Vagina (tissue), 2 donors: ENCODE data around the gene VPS39. TPM values are rescaled to one million over a fixed set of nuclear protein-coding genes. Genes with fewer than 3 reads are reported as not detected.

Experiments
- DNase-seq, 2 donors: peaks; one replicate each; pipeline ENCODE4 v3.0.0-alpha.2; 2017; ENCODE audit errors: extremely low spot score in 2 of 2
- H3K27ac ChIP-seq: fragments of 200-600 bp; sonication (generic); one replicate; pipeline ENCODE4 v1.5.1; 2019
- H3K27me3 ChIP-seq: fragments of 200-600 bp; sonication (generic); one replicate; pipeline ENCODE4 v1.5.1; 2019
- H3K36me3 ChIP-seq, 2 donors: fragments of 200-600 bp; sonication (generic); one replicate each; pipeline ENCODE4 v1.5.1; 2017 to 2019
- H3K4me1 ChIP-seq: fragments of 200-600 bp; sonication (generic); one replicate; pipeline ENCODE4 v1.5.1; 2019
- H3K4me3 ChIP-seq, 2 donors: fragments of 200-600 bp; sonication (generic); 1 replicate in 1 of 2; 2 replicates in 1 of 2; pipeline ENCODE4 v1.5.1; 2016 to 2019
- H3K9me3 ChIP-seq: fragments of 200-600 bp; sonication (generic); one replicate; pipeline ENCODE4 v1.5.1; 2019
- CTCF ChIP-seq, 3 experiments: fragments of 450-650 bp in 2 of 3; fragments of 200-600 bp in 1 of 3; sonication (generic) in 1 of 3; IDR thresholded peaks; one replicate each; pipeline ENCODE4 v1.5.1; 2017 to 2019; ENCODE audit warnings: antibody characterized with exemption in 3 of 3, mild to moderate bottlenecking in 2 of 3, moderate library complexity in 2 of 3
- POLR2A ChIP-seq, 2 donors: fragments of 450-650 bp; IDR thresholded peaks; one replicate each; pipeline ENCODE4 v1.6.1; 2017; ENCODE audit warnings: antibody characterized with exemption in 2 of 2, mild to moderate bottlenecking in 2 of 2, moderate library complexity in 2 of 2
- POLR2AphosphoS5 ChIP-seq, 2 donors: sonication (generic); formaldehyde crosslinking; IDR thresholded peaks; one replicate each; pipeline ENCODE4 v1.9.0; 2017; ENCODE audit warnings: antibody characterized with exemption in 2 of 2, mild to moderate bottlenecking in 2 of 2, low read depth in 1 of 2; ENCODE audit not compliant: insufficient read depth in 1 of 2
- intact Hi-C: fragments of 100-400 bp; cut with DNase I; formaldehyde crosslinking; loops from one replicate; pipeline ENCODE4 v1.15.1; 2023
- total RNA-seq: library from RNA; depleted of rRNA; stranded (reverse); fragments of >200 nt; gene quantifications from one replicate; pipeline ENCODE4 v1.2.3, GENCODE V29; 2016

Gene VPS39
- total RNA-seq, 1 donor from 2014 or later, result 85.2 TPM

- H3K4me3 ChIP-seq, result no peak overlapping the region
- H3K27ac ChIP-seq, result no peak overlapping the region
- TF ChIP-seq CTCF (IDR thresholded peaks at IDR 0.05), result no peak
- no peak for TF ChIP-seq POLR2A (IDR thresholded peaks at IDR 0.05)
- no peak for TF ChIP-seq POLR2AphosphoS5 (IDR thresholded peaks at IDR 0.05; ENCODE audit: insufficient read depth in 1 of 2, low read depth in 1 of 2)
- no peak for DNase-seq
- intact Hi-C loops, result no loop called here
- peaks cover 12% of the 10 kb centered on the region for H3K4me1 ChIP-seq
- H3K9me3 ChIP-seq, result no peaks in the 10 kb centered on the region
- H3K27me3 ChIP-seq, result no peaks in the 10 kb centered on the region
- H3K36me3 ChIP-seq, result no peaks in the 10 kb centered on the region
These were observed 60.7 kb downstream of the VPS39 start for GRCh38 chr15:42147431-42147735.

GRCh38 chr15:42146551-42147430, 61.3 kb downstream of the VPS39 start:
- no peak for DNase-seq
- no peak overlapping the region for H3K27ac ChIP-seq
- no peak overlapping the region for H3K4me3 ChIP-seq
- intact Hi-C loops, result no loop called here
- TF ChIP-seq POLR2AphosphoS5 (IDR thresholded peaks at IDR 0.05; ENCODE audit: insufficient read depth in 1 of 2, low read depth in 1 of 2), result no peak
- TF ChIP-seq CTCF (IDR thresholded peaks at IDR 0.05), result no peak
- TF ChIP-seq POLR2A (IDR thresholded peaks at IDR 0.05), result no peak
- H3K36me3 ChIP-seq, result no peaks in the 10 kb centered on the region
- H3K9me3 ChIP-seq, result no peaks in the 10 kb centered on the region
- no peaks in the 10 kb centered on the region for H3K27me3 ChIP-seq
- peaks cover 12% of the 10 kb centered on the region for H3K4me1 ChIP-seq

DNA sequence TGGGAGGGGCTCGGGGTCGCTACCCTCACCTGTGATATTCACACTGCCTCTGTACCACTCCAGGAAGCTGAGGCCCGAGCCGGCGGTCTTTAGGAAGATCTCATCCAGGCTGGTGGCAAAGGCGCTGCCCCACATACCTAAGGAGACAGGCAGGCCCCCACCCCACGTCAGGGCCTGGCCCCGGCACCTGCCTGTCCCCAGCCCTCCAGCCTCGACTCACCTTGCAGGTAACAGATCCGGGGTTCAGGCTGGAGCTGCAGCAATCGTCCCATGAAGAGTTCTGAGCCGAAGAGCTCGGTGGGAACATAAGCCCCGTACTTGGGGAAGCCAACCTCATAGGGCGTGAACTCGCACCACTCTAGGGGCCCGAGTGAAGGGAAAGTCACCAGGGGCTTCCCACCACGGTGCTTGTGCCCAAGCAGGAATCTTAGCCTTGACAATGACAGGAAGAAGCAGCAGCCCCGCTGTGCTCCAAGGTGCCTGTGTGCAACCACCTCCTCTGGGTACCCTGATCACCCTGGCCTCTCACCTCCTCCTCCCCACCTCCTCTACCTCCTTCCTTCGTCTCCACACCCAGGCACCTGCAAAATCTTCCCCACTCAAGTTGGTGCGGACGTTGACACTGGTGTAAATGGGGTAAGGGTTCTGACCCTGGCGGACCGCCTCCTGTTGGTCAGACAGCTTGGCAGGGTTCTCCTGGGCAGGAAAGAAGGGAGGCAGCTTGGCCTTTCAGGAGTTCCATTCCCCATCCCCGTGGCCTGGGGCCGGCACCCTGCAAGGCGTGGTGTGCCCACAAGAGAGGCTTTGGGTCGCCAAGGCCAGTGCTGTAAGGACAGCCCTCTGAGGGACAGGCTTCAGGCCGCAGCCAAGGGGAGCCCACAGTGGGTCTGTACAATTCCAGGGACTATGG, 62.3 kb downstream of the VPS39 start:
- DNase-seq, result no peak
- Histone ChIP-seq H3K27ac (no peak overlapping the region), H3K9me3 (no peaks in the 10 kb centered on the region), H3K27me3 (no peaks in the 10 kb centered on the region), H3K36me3 (no peaks in the 10 kb centered on the region), H3K4me3 (no peak overlapping the region), H3K4me1 (peaks cover 3% of the 10 kb centered on the region)
- no peak for TF ChIP-seq POLR2A (IDR thresholded peaks at IDR 0.05)
- intact Hi-C loops, result no loop called here

DNA sequence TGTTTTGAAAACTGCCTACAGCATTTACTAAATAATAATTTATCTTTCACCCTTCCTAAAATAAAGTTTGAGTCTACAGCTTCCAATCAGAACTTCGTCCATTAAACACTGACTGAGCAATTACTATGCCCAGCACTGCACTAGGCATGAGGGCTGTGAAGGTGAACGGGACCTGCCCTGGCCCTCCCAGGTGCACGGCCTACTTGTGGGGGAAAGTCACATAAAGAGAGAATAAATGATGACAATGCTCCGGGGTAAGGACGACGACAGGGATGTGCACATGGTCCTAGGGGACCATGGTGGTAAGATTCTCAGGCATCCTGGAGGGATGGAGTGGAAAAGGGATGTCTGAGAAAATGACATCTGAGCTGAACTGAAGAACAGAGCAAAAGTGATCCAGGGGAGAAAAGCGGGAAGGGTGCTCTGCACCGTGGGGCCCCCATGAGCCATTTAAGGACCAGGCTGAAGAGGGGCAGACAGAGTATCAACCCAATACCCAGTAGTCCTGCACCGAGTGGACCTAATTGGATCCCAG, 63.2 kb downstream of the VPS39 start:
- Histone ChIP-seq H3K27ac (no peak overlapping the region), H3K9me3 (no peaks in the 10 kb centered on the region), H3K4me3 (no peak overlapping the region), H3K27me3 (no peaks in the 10 kb centered on the region), H3K4me1 (no peaks in the 10 kb centered on the region), H3K36me3 (no peaks in the 10 kb centered on the region)
- no peak for DNase-seq
- TF ChIP-seq CTCF (IDR thresholded peaks at IDR 0.05) (no peak), POLR2AphosphoS5 (IDR thresholded peaks at IDR 0.05; ENCODE audit: insufficient read depth in 1 of 2, low read depth in 1 of 2) (no peak), POLR2A (IDR thresholded peaks at IDR 0.05) (no peak)
- intact Hi-C loops, result no loop called here

- intact Hi-C loops, result no loop called here
- H3K4me3 ChIP-seq, result no peak overlapping the region
- H3K9me3 ChIP-seq, result no peaks in the 10 kb centered on the region
- no peak overlapping the region for H3K27ac ChIP-seq
- TF ChIP-seq POLR2AphosphoS5 (IDR thresholded peaks at IDR 0.05; ENCODE audit: insufficient read depth in 1 of 2, low read depth in 1 of 2), result no peak
- H3K36me3 ChIP-seq, result no peaks in the 10 kb centered on the region
- H3K4me1 ChIP-seq, result no peaks in the 10 kb centered on the region
- DNase-seq, result no peak
- H3K27me3 ChIP-seq, result no peaks in the 10 kb centered on the region
These were observed 64.1 kb downstream of the VPS39 start for GRCh38 chr15:42143866-42144625.
